HAP-1 (cell line): ENCODE measurements around the gene KDM4C.

Experiments used
- DNase-seq, 2 experiments: peaks; one replicate each; pipeline ENCODE4 v3.0.0-alpha.2; 2016 to 2020; ENCODE audit warnings: low spot score in 2 of 2
- H3K27me3 ChIP-seq: fragments of 250-450 bp; sonication (Bioruptor Pico); 2 replicates; pipeline ENCODE4 v1.5.1; 2020; ENCODE audit warnings: low read depth, mild to moderate bottlenecking, moderate library complexity
- H3K36me3 ChIP-seq: fragments of 250-450 bp; sonication (Bioruptor Pico); replicated peaks from 2 replicates; pipeline ENCODE4 v1.5.1; 2020; ENCODE audit warnings: mild to moderate bottlenecking
- H3K4me1 ChIP-seq: fragments of 250-450 bp; sonication (Bioruptor Pico); 2 replicates; pipeline ENCODE4 v1.5.1; 2020; ENCODE audit warnings: mild to moderate bottlenecking
- H3K4me3 ChIP-seq: fragments of 250-450 bp; sonication (Bioruptor Pico); 2 replicates; pipeline ENCODE4 v1.5.1; 2020; ENCODE audit warnings: mild to moderate bottlenecking, moderate library complexity
- H3K9me3 ChIP-seq: fragments of 250-450 bp; sonication (Bioruptor Pico); 2 replicates; pipeline ENCODE4 v1.5.1; 2020; ENCODE audit warnings: mild to moderate bottlenecking, moderate library complexity
- in situ Hi-C: fragments of 300-500 bp; cut with MboI; formaldehyde crosslinking; loops from 3 replicates; pipeline ENCODE4 v1.14.3; 2020; ENCODE audit warnings: low sequenced_read_pairs, inconsistent platforms, mixed read lengths

KDM4C gene

GRCh38 chr9:7201196-7201595, 443.4 kb downstream of the KDM4C start:
- Histone ChIP-seq H3K9me3 (no peaks in the 10 kb centered on the region), H3K27me3 (no peaks in the 10 kb centered on the region), H3K4me3 (no peak overlapping the region), H3K4me1 (no peaks in the 10 kb centered on the region), H3K36me3 (no peaks in the 10 kb centered on the region)
- no peak for DNase-seq
- in situ Hi-C loops, result no loop called here

GRCh38 chr9:7205806-7206205, 448.0 kb downstream of the KDM4C start:
- H3K4me1 ChIP-seq, result peaks cover 10% of the 10 kb centered on the region
- DNase-seq, result no peak
- in situ Hi-C loops, result no loop called here
- no peaks in the 10 kb centered on the region for H3K36me3 ChIP-seq
- H3K9me3 ChIP-seq, result no peaks in the 10 kb centered on the region
- H3K4me3 ChIP-seq, result no peak overlapping the region
- no peaks in the 10 kb centered on the region for H3K27me3 ChIP-seq

- in situ Hi-C loops, result no loop called here
- Histone ChIP-seq H3K27me3 (no peaks in the 10 kb centered on the region), H3K4me1 (peaks cover 15% of the 10 kb centered on the region), H3K4me3 (no peak overlapping the region), H3K9me3 (no peaks in the 10 kb centered on the region), H3K36me3 (no peaks in the 10 kb centered on the region)
- DNase-seq, result no peak
Measured at GRCh38 chr9:7206221-7206758, 448.5 kb downstream of the KDM4C start.

- Histone ChIP-seq H3K9me3 (no peaks in the 10 kb centered on the region), H3K4me1 (peaks cover 19% of the 10 kb centered on the region), H3K36me3 (no peaks in the 10 kb centered on the region), H3K27me3 (no peaks in the 10 kb centered on the region), H3K4me3 (no peak overlapping the region)
- no peak for DNase-seq
- in situ Hi-C loops, result no loop called here
Measured at GRCh38 chr9:7209016-7209715, 451.4 kb downstream of the KDM4C start.

GRCh38 chr9:7209990-7210389, 452.2 kb downstream of the KDM4C start:
- H3K9me3 ChIP-seq, result no peaks in the 10 kb centered on the region
- peak in 1 of 2 experiments; percentile 28 for DNase-seq
- H3K27me3 ChIP-seq, result no peaks in the 10 kb centered on the region
- in situ Hi-C loops, result no loop called here
- peaks cover 19% of the 10 kb centered on the region for H3K4me1 ChIP-seq
- H3K4me3 ChIP-seq, result no peak overlapping the region
- no peaks in the 10 kb centered on the region for H3K36me3 ChIP-seq

GRCh38 chr9:7210854-7211637, 453.3 kb downstream of the KDM4C start:
- DNase-seq, result peak; percentile 59
- Histone ChIP-seq H3K4me3 (no peak overlapping the region), H3K27me3 (no peaks in the 10 kb centered on the region)

GRCh38 chr9:7211657-7212056, 453.9 kb downstream of the KDM4C start:
- Histone ChIP-seq H3K4me3 (no peak overlapping the region), H3K9me3 (no peaks in the 10 kb centered on the region), H3K27me3 (no peaks in the 10 kb centered on the region), H3K36me3 (no peaks in the 10 kb centered on the region), H3K4me1 (peaks cover 19% of the 10 kb centered on the region)
- in situ Hi-C loops, result no loop called here
- DNase-seq, result no peak

More at GRCh38 chr9:7210854-7211637, 453.3 kb downstream of the KDM4C start:
- no peaks in the 10 kb centered on the region for H3K9me3 ChIP-seq
- peaks cover 19% of the 10 kb centered on the region for H3K4me1 ChIP-seq
- in situ Hi-C loops, result no loop called here
- H3K36me3 ChIP-seq, result no peaks in the 10 kb centered on the region

- DNase-seq, result no peak
- H3K4me1 ChIP-seq, result peaks cover 19% of the 10 kb centered on the region
- H3K36me3 ChIP-seq, result no peaks in the 10 kb centered on the region
- H3K9me3 ChIP-seq, result no peaks in the 10 kb centered on the region
- H3K4me3 ChIP-seq, result no peak overlapping the region
- in situ Hi-C loops, result no loop called here
- H3K27me3 ChIP-seq, result no peaks in the 10 kb centered on the region
Measured at GRCh38 chr9:7212101-7212500, 454.3 kb downstream of the KDM4C start.

GRCh38 chr9:7216004-7216841, 458.4 kb downstream of the KDM4C start:
- peaks cover 5% of the 10 kb centered on the region for H3K4me1 ChIP-seq
- no peaks in the 10 kb centered on the region for H3K36me3 ChIP-seq
- H3K27me3 ChIP-seq, result no peaks in the 10 kb centered on the region
- in situ Hi-C loops, result no loop called here
- no peaks in the 10 kb centered on the region for H3K9me3 ChIP-seq
- no peak overlapping the region for H3K4me3 ChIP-seq
- no peak for DNase-seq

- no peaks in the 10 kb centered on the region for H3K4me1 ChIP-seq
Measured at GRCh38 chr9:7223981-7224380, 466.2 kb downstream of the KDM4C start.

More at GRCh38 chr9:7223981-7224380, 466.2 kb downstream of the KDM4C start:
- in situ Hi-C loops, result no loop called here
- Histone ChIP-seq H3K36me3 (no peaks in the 10 kb centered on the region), H3K27me3 (no peaks in the 10 kb centered on the region), H3K4me3 (no peak overlapping the region), H3K9me3 (no peaks in the 10 kb centered on the region)
- no peak for DNase-seq
